Measurements from ENCODE around the gene G6PC3. TPM values are rescaled to one million over a fixed set of nuclear protein-coding genes. Genes with fewer than 3 reads are reported as not detected.
"Not testable (repeated sequence)": the region's sequence is repeated elsewhere in the genome, so short reads cannot be mapped to it uniquely, and the experiment has no call there.

The G6PC3 gene, protein sequence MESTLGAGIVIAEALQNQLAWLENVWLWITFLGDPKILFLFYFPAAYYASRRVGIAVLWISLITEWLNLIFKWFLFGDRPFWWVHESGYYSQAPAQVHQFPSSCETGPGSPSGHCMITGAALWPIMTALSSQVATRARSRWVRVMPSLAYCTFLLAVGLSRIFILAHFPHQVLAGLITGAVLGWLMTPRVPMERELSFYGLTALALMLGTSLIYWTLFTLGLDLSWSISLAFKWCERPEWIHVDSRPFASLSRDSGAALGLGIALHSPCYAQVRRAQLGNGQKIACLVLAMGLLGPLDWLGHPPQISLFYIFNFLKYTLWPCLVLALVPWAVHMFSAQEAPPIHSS
- 13.7 TPM for total RNA-seq
- 30.2 TPM for polyA plus RNA-seq
- long read RNA-seq, donor 1, partial matches to known transcripts, result 0 of 2 reads
- long read RNA-seq, donor 1, other reads (novel, unspliced or antisense), result 0 of 2 reads
- long read RNA-seq, donor 2, result 0 reads
- long read RNA-seq, donor 3, transcript G6PC3-201 (6 exons, 1,533 nt), result major isoform, 8 of 8 reads
- long read RNA-seq, donor 3, partial matches to known transcripts, result 0 of 8 reads
- long read RNA-seq, donor 3, other reads (novel, unspliced or antisense), result 0 of 8 reads
- long read RNA-seq, donor 4, partial matches to known transcripts, result 15 of 22 reads
- long read RNA-seq, donor 4, other reads (novel, unspliced or antisense), result 0 of 22 reads
- long read RNA-seq, donor 5, transcript G6PC3-201 (6 exons, 1,533 nt), result major isoform, 16 of 31 reads
- long read RNA-seq, donor 5, partial matches to known transcripts, result 11 of 31 reads
- long read RNA-seq, donor 5, other reads (novel, unspliced or antisense), result 0 of 31 reads
- long read RNA-seq, donor 6, transcript G6PC3-201 (6 exons, 1,533 nt), result major isoform, 10 of 12 reads
- long read RNA-seq, donor 6, partial matches to known transcripts, result 0 of 12 reads
- long read RNA-seq, donor 6, other reads (novel, unspliced or antisense), result 0 of 12 reads
- long read RNA-seq, donor 7, partial matches to known transcripts, result 0 of 7 reads
- long read RNA-seq, donor 7, other reads (novel, unspliced or antisense), result 0 of 7 reads
- long read RNA-seq, donor 8, transcript G6PC3-201 (6 exons, 1,533 nt), result major isoform, 10 of 12 reads
- long read RNA-seq, donor 8, partial matches to known transcripts, result 0 of 12 reads
- long read RNA-seq, donor 8, other reads (novel, unspliced or antisense), result 0 of 12 reads
- long read RNA-seq, donor 9, transcript G6PC3-201 (6 exons, 1,533 nt), result major isoform, 5 of 5 reads
- long read RNA-seq, donor 9, partial matches to known transcripts, result 0 of 5 reads
- long read RNA-seq, donor 9, other reads (novel, unspliced or antisense), result 0 of 5 reads
- long read RNA-seq, donor 10, transcript G6PC3-201 (6 exons, 1,533 nt), result major isoform, 5 of 7 reads
- long read RNA-seq, donor 10, partial matches to known transcripts, result 0 of 7 reads
- long read RNA-seq, donor 10, other reads (novel, unspliced or antisense), result 0 of 7 reads

DNA sequence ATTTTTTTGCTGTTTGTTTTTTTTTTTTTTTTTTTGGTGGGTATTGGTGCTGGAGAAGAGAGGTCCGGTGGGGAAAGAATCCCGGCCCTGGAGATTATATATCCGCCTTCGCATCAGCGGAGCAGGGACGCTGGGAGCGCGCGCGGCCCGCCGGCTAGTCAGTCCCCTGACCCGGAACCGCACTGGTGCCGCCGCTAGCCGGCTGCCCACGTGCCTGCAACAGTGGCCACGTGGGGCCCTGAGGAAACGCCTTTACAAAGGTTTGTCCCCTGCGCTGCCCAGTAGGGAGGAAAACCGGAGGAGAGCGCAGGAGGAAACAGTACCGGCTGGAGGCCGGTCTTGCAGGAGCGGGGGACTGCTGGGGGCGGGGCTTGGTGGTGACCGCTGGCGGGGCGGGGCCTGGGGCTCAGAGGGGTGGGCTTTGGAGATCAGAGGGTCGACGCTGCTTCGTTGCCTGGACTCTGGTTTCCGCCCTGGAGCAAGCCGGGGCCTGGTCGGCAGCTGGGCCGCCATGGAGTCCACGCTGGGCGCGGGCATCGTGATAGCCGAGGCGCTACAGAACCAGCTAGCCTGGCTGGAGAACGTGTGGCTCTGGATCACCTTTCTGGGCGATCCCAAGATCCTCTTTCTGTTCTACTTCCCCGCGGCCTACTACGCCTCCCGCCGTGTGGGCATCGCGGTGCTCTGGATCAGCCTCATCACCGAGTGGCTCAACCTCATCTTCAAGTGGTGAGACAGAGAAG is at the start of gene G6PC3:
TSS of gene G6PC3 (plus strand) at position 281 of the 743 bp plus-strand sequence. CDS start at position 512, 231 bp downstream.
- DNase-seq (ENCODE audit: low read depth in 6 of 9, low spot score in 9 of 9), result peak in 6 of 9 donors; percentile 53 to 83 (median 60)
- no peaks in the 10 kb centered on the region for H3K9me3 ChIP-seq (ENCODE audit: control insufficient read depth in 2 of 2, insufficient read depth in 1 of 2, low read length in 1 of 2)
- peak within 1 kb of the TSS; percentile 75 to 81 for H3K27ac ChIP-seq (ENCODE audit: low read depth in 1 of 2, low read length in 1 of 2)
- peaks cover 9 to 15% of the 10 kb centered on the region in 2 donors for H3K36me3 ChIP-seq (ENCODE audit: control insufficient read depth in 2 of 2, insufficient read depth in 2 of 2, low read length in 1 of 2)
- no peaks in the 10 kb centered on the region for H3K27me3 ChIP-seq (ENCODE audit: control insufficient read depth in 2 of 2, insufficient read depth in 1 of 2, low read length in 1 of 2)
- H3K4me1 ChIP-seq (ENCODE audit: control insufficient read depth in 2 of 2, insufficient read depth in 2 of 2, low read length in 2 of 2), result peaks cover 10 to 27% of the 10 kb centered on the region in 2 donors
- WGBS, result under 1% methylated on average over 53 of the region's 53 CpGs
- H3K4me3 ChIP-seq (ENCODE audit: low read length in 2 of 2), result peak within 1 kb of the TSS; percentile 72 to 78

DNA sequence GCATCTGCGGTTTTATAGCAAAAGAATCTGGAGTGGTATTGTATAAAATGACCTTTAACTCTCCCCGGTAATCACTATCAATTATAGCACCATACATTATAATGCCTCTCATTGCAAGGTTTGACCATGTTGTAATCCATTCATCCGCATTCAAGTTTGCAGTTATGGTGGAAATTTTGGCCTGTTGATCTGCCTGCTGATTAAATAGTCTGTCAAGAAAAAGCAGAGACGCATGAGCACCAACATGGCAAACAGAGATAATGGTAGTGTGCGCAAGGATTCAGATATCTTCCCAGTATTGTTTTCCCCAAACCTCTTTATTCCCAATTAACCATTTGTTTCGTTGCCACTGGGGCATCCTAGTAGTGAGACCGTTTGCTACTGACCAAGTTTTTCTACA is 49.3 kb upstream of the G6PC3 start:
- WGBS, result 99% methylated on average over 7 of the region's 7 CpGs
- DNase-seq (ENCODE audit: low read depth in 6 of 9, low spot score in 9 of 9), result not testable (repeated sequence)

DNA sequence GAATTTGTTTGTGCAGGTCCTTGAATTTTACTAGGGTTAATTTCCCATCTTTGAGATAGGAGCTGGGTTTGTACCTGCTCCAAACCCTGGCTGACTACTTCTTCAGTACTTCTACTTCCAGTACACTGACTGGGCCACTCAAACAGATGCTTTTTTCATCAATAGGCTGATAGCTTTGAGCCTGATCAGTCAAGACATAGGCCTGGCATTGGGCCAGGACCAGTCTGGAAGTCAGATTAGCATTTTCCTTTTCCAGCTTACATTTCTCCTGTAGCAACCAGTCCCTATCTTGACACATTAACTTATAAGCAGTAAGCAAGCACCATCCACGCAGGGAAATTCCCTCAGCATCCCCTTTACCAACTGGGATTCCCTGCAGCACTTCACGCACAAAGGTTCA is 48.3 kb upstream of the G6PC3 start:
- no peak for DNase-seq (ENCODE audit: low read depth in 6 of 9, low spot score in 9 of 9)
- H3K4me3 ChIP-seq (ENCODE audit: low read length in 2 of 2), result no peak overlapping the region
- no peak overlapping the region for H3K27ac ChIP-seq (ENCODE audit: low read depth in 1 of 2, low read length in 1 of 2)
- no peaks in the 10 kb centered on the region for H3K27me3 ChIP-seq (ENCODE audit: control insufficient read depth in 2 of 2, insufficient read depth in 1 of 2, low read length in 1 of 2)
- H3K9me3 ChIP-seq (ENCODE audit: control insufficient read depth in 2 of 2, insufficient read depth in 1 of 2, low read length in 1 of 2), result no peaks in the 10 kb centered on the region
- peaks cover 6 to 11% of the 10 kb centered on the region in 2 donors for H3K36me3 ChIP-seq (ENCODE audit: control insufficient read depth in 2 of 2, insufficient read depth in 2 of 2, low read length in 1 of 2)
- 96% methylated on average over 2 of the region's 2 CpGs for WGBS
- H3K4me1 ChIP-seq (ENCODE audit: control insufficient read depth in 2 of 2, insufficient read depth in 2 of 2, low read length in 2 of 2), result no peaks in the 10 kb centered on the region

More for the DNA sequence above, 49.3 kb upstream of the G6PC3 start:
- H3K4me1 ChIP-seq (ENCODE audit: control insufficient read depth in 2 of 2, insufficient read depth in 2 of 2, low read length in 2 of 2); H3K27me3 ChIP-seq (ENCODE audit: control insufficient read depth in 2 of 2, insufficient read depth in 1 of 2, low read length in 1 of 2); H3K9me3 ChIP-seq (ENCODE audit: control insufficient read depth in 2 of 2, insufficient read depth in 1 of 2, low read length in 1 of 2); H3K4me3 ChIP-seq (ENCODE audit: low read length in 2 of 2); H3K27ac ChIP-seq (ENCODE audit: low read depth in 1 of 2, low read length in 1 of 2): not testable (repeated sequence)
- peaks cover 6 to 11% of the 10 kb centered on the region in 2 donors for H3K36me3 ChIP-seq (ENCODE audit: control insufficient read depth in 2 of 2, insufficient read depth in 2 of 2, low read length in 1 of 2)

DNA sequence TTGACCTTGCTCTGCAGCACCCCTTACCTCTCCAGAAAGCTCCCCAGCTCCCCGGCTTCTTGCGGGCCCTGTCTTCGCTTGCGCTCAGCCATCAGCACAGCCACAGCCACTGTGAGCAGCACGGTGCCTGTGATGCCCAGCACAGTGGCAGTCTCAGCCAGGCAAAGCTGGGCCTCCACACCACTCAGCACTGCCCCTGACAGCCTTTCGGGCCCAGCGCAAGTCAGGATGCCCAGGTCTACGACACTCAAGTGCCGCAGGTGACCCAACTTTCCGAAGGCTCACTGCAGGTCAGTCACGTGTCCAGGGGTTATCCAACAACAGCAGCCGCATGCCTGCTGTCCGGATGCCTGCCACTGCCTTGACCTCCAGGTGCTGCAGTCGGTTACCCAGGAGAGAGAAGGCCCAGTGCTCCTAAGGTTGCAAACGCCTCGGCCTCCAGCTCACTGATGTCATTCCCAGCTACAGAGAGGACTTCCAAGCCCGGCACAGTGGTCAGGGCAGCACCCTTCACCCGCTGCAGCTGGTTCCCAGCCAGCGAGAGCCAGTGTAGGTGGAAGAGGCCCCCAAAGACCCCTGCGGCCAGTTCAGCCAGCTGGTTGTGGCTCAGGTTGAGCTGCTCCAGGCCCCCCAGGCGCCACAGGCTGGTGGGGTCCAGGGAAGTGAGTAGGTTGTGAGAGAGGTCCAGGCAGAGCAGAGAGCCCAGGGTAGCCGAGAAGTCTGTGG is 46.8 kb upstream of the G6PC3 start:
- no peaks in the 10 kb centered on the region for H3K27me3 ChIP-seq (ENCODE audit: control insufficient read depth in 2 of 2, insufficient read depth in 1 of 2, low read length in 1 of 2)
- H3K4me1 ChIP-seq (ENCODE audit: control insufficient read depth in 2 of 2, insufficient read depth in 2 of 2, low read length in 2 of 2), result no peaks in the 10 kb centered on the region
- no peak overlapping the region for H3K4me3 ChIP-seq (ENCODE audit: low read length in 2 of 2)
- H3K9me3 ChIP-seq (ENCODE audit: control insufficient read depth in 2 of 2, insufficient read depth in 1 of 2, low read length in 1 of 2), result no peaks in the 10 kb centered on the region
- peaks cover 11% of the 10 kb centered on the region in 2 donors for H3K36me3 ChIP-seq (ENCODE audit: control insufficient read depth in 2 of 2, insufficient read depth in 2 of 2, low read length in 1 of 2)
- DNase-seq (ENCODE audit: low read depth in 6 of 9, low spot score in 9 of 9), result no peak
- no peak overlapping the region for H3K27ac ChIP-seq (ENCODE audit: low read depth in 1 of 2, low read length in 1 of 2)
- 98% methylated on average over 22 of the region's 22 CpGs for WGBS

DNA sequence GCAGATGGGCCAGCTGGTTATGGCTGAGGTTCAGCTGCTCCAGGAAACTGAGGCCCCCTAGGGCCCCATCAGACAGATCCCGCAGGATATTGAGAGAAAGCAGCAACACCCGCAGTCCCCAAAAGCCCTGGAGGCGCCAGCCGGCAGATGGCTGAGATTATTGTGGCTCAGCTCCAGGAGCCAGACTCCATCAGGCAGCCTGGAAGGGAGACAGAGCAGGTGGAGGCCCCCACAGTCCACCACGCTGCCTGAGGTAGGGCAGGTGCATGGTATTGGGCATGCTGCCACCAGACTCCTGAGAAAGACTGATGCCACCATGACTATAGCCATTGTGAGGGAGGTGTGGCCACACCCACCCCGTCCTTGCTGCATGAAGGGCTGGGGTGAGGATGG is 46.3 kb upstream of the G6PC3 start:
- Histone ChIP-seq H3K4me1 (ENCODE audit: control insufficient read depth in 2 of 2, insufficient read depth in 2 of 2, low read length in 2 of 2) (no peaks in the 10 kb centered on the region), H3K36me3 (ENCODE audit: control insufficient read depth in 2 of 2, insufficient read depth in 2 of 2, low read length in 1 of 2) (peaks cover 11 to 14% of the 10 kb centered on the region in 2 donors), H3K27me3 (ENCODE audit: control insufficient read depth in 2 of 2, insufficient read depth in 1 of 2, low read length in 1 of 2) (no peaks in the 10 kb centered on the region), H3K9me3 (ENCODE audit: control insufficient read depth in 2 of 2, insufficient read depth in 1 of 2, low read length in 1 of 2) (no peaks in the 10 kb centered on the region), H3K4me3 (ENCODE audit: low read length in 2 of 2) (no peak overlapping the region), H3K27ac (ENCODE audit: low read depth in 1 of 2, low read length in 1 of 2) (no peak overlapping the region)
- 88% methylated on average over 6 of the region's 6 CpGs for WGBS
- no peak for DNase-seq (ENCODE audit: low read depth in 6 of 9, low spot score in 9 of 9)

- Histone ChIP-seq H3K4me1 (ENCODE audit: control insufficient read depth in 2 of 2, insufficient read depth in 2 of 2, low read length in 2 of 2) (no peaks in the 10 kb centered on the region), H3K9me3 (ENCODE audit: control insufficient read depth in 2 of 2, insufficient read depth in 1 of 2, low read length in 1 of 2) (no peaks in the 10 kb centered on the region), H3K27ac (ENCODE audit: low read depth in 1 of 2, low read length in 1 of 2) (no peak overlapping the region), H3K4me3 (ENCODE audit: low read length in 2 of 2) (no peak overlapping the region), H3K36me3 (ENCODE audit: control insufficient read depth in 2 of 2, insufficient read depth in 2 of 2, low read length in 1 of 2) (peaks cover 14 to 15% of the 10 kb centered on the region in 2 donors), H3K27me3 (ENCODE audit: control insufficient read depth in 2 of 2, insufficient read depth in 1 of 2, low read length in 1 of 2) (no peaks in the 10 kb centered on the region)
- 96% methylated on average over 4 of the region's 4 CpGs for WGBS
- no peak for DNase-seq (ENCODE audit: low read depth in 6 of 9, low spot score in 9 of 9)
Measured at GRCh38 chr17:44024853-44025252, 45.7 kb upstream of the G6PC3 start.

- Histone ChIP-seq H3K27ac (ENCODE audit: low read depth in 1 of 2, low read length in 1 of 2) (no peak overlapping the region), H3K4me3 (ENCODE audit: low read length in 2 of 2) (no peak overlapping the region), H3K27me3 (ENCODE audit: control insufficient read depth in 2 of 2, insufficient read depth in 1 of 2, low read length in 1 of 2) (no peaks in the 10 kb centered on the region), H3K4me1 (ENCODE audit: control insufficient read depth in 2 of 2, insufficient read depth in 2 of 2, low read length in 2 of 2) (no peaks in the 10 kb centered on the region), H3K36me3 (ENCODE audit: control insufficient read depth in 2 of 2, insufficient read depth in 2 of 2, low read length in 1 of 2) (peaks cover 28 to 38% of the 10 kb centered on the region in 2 donors), H3K9me3 (ENCODE audit: control insufficient read depth in 2 of 2, insufficient read depth in 1 of 2, low read length in 1 of 2) (no peaks in the 10 kb centered on the region)
- WGBS, result 97% methylated on average over 5 of the region's 5 CpGs
- DNase-seq (ENCODE audit: low read depth in 6 of 9, low spot score in 9 of 9), result no peak
Measured at GRCh38 chr17:44029736-44030135, 40.8 kb upstream of the G6PC3 start.
